Lower leg skin (tissue), 3 donors: ENCODE data around the gene ZFAND3.

Experiments used
- CTCF ChIP-seq, 3 donors: fragments of 450-650 bp; IDR thresholded peaks; one replicate each; pipeline ENCODE4 v1.5.1; 2016; ENCODE audit warnings: antibody characterized with exemption in 3 of 3, mild to moderate bottlenecking in 3 of 3, moderate library complexity in 2 of 3
- POLR2A ChIP-seq, 2 donors: fragments of 450-650 bp; IDR thresholded peaks; one replicate each; pipeline ENCODE4 v1.6.1; 2016 to 2017; ENCODE audit warnings: antibody characterized with exemption in 2 of 2, mild to moderate bottlenecking in 1 of 2, moderate library complexity in 1 of 2

GRCh38 chr6:38193051-38193450, 373.5 kb downstream of the ZFAND3 start:
- TF ChIP-seq CTCF (IDR thresholded peaks at IDR 0.05) (no peak), POLR2A (IDR thresholded peaks at IDR 0.05) (no peak)
